K562 (cell line): ENCODE results near the gene SMARCD2. TPM values are rescaled to one million over a fixed set of nuclear protein-coding genes. Genes with fewer than 3 reads are reported as not detected.

ENCODE experiments used
- CC2D1A ChIP-seq: fragments of 450-650 bp; IDR thresholded peaks from 2 replicates; pipeline ENCODE4 v1.6.1; 2017; ENCODE audit warnings: mild to moderate bottlenecking
- ELF1 ChIP-seq: fragments of 200-800 bp; sonication (Bioruptor generic); IDR thresholded peaks from 2 replicates; pipeline ENCODE4 v1.6.1; 2016; ENCODE audit warnings: missing genetic modification characterization, missing compliant biosample characterization
- ETV1 ChIP-seq: fragments of 450-650 bp; conservative IDR thresholded peaks from 2 replicates; pipeline ENCODE4 v1.6.1; 2016; ENCODE audit warnings: missing genetic modification characterization, control low read depth, low read depth, missing compliant biosample characterization
- GATA2 ChIP-seq: sonication (generic); formaldehyde crosslinking; IDR thresholded peaks from 2 replicates; pipeline ENCODE4 v1.4.0; 2020; ENCODE audit warnings: mild to moderate bottlenecking, missing genetic modification reagents
- HDAC2 ChIP-seq: fragments of 450-650 bp; IDR thresholded peaks from 2 replicates; pipeline ENCODE4 v1.6.1; 2016; ENCODE audit warnings: mild to moderate bottlenecking
- HDAC6 ChIP-seq: IDR thresholded peaks from 2 replicates; pipeline ENCODE4 v1.6.1; 2012; ENCODE audit warnings: low read depth, mild to moderate bottlenecking, control low read depth, inconsistent platforms, low read length, moderate library complexity
- KAT7 ChIP-seq: sonication (generic); formaldehyde crosslinking; IDR thresholded peaks from 2 replicates; pipeline ENCODE4 v1.8.0; 2022; ENCODE audit warnings: missing genetic modification reagents, mild to moderate bottlenecking, borderline replicate concordance
- POLR2G ChIP-seq: fragments of 200-400 bp; formaldehyde crosslinking; IDR thresholded peaks from 2 replicates; pipeline ENCODE4 v1.6.1; 2017; ENCODE audit warnings: low read depth, mild to moderate bottlenecking, antibody characterized with exemption, low read length, moderate library complexity
- RAD21 ChIP-seq, 2 experiments: fragments of 250-450 bp in 1 of 2; fragments of 450-650 bp in 1 of 2; sonication (Bioruptor Pico) in 1 of 2; formaldehyde crosslinking in 1 of 2; IDR thresholded peaks in 1 of 2; conservative IDR thresholded peaks in 1 of 2; 2 replicates each; pipeline versions ENCODE4 v1.4.0 to v1.8.0; 2020 to 2022; ENCODE audit warnings: mild to moderate bottlenecking in 2 of 2, moderate library complexity in 1 of 2
- RFX5 ChIP-seq: IDR thresholded peaks from 2 replicates; pipeline ENCODE4 v1.6.1; 2011; ENCODE audit warnings: low read depth, mild to moderate bottlenecking, improper control_type of control experiment, low read length
- SOX6 ChIP-seq: fragments of 450-650 bp; IDR thresholded peaks from 2 replicates; pipeline ENCODE4 v1.6.1; 2014; ENCODE audit warnings: mild to moderate bottlenecking
- TEAD4 ChIP-seq, 2 experiments: sonication (generic) in 1 of 2; formaldehyde crosslinking in 1 of 2; IDR thresholded peaks; 2 replicates each; pipeline versions ENCODE4 v1.6.1 to v1.8.0; 2012 to 2022; ENCODE audit warnings: borderline replicate concordance in 1 of 2, inconsistent platforms in 1 of 2, low read length in 1 of 2, mild to moderate bottlenecking in 1 of 2, missing genetic modification reagents in 1 of 2
- TRIM28 ChIP-seq: fragments of 450-650 bp; IDR thresholded peaks from 2 replicates; pipeline ENCODE4 v1.6.1; 2017
- YBX1 ChIP-seq: fragments of 450-650 bp; IDR thresholded peaks from 2 replicates; pipeline ENCODE4 v1.7.1; 2016; ENCODE audit warnings: mild to moderate bottlenecking
- ZNF133 ChIP-seq: fragments of 250-450 bp; sonication (Bioruptor Pico); IDR thresholded peaks from 2 replicates; pipeline ENCODE4 v1.4.0; 2020; ENCODE audit warnings: mild to moderate bottlenecking
- ZNF695 ChIP-seq: fragments of 450-650 bp; formaldehyde crosslinking; IDR thresholded peaks from 2 replicates; pipeline ENCODE4 v1.4.0; 2020; ENCODE audit warnings: mild to moderate bottlenecking, moderate library complexity
- ZNF785 ChIP-seq: fragments of 250-450 bp; sonication (Bioruptor Pico); IDR thresholded peaks from 2 replicates; pipeline ENCODE4 v1.4.0; 2020; ENCODE audit warnings: mild to moderate bottlenecking
- polyA plus RNA-seq, 8 experiments: library from polyadenylated mRNA; depleted of rRNA in 4 of 8; stranded (reverse) in 5 of 8; unstranded in 3 of 8; fragments of >200 nt; fragmentation: Nextera tagmentation in 2 of 8; fragmentation: Illumina TruSeq in 1 of 8; extraction: Ambion mirVana in 2 of 8; extraction: Trizol in 1 of 8; gene quantifications; 2 replicates each; pipeline versions ENCODE4 v1.2.1 to v1.2.3, GENCODE V29; 2011 to 2014; ENCODE audit warnings: inconsistent platforms in 1 of 8, missing spikeins in 1 of 8
- total RNA-seq, 7 experiments: library from RNA; depleted of rRNA in 6 of 7; stranded (reverse); fragments of >200 nt in 6 of 7; fragmentation: Illumina TruSeq in 2 of 7; extraction: Trizol in 2 of 7; gene quantifications; 2 replicates each; pipeline versions ENCODE4 v1.2.1 to v1.2.3, GENCODE V29; 2011 to 2021; ENCODE audit warnings: low replicate concordance in 1 of 7
- TF ChIP-seq, protein P1 (sequence below), 2 experiments: fragments of 150-350 bp in 1 of 2; IDR thresholded peaks; 2 replicates each; pipeline ENCODE4 v1.6.1; 2012 to 2016; ENCODE audit warnings: low read depth in 2 of 2, low read length in 2 of 2, mild to moderate bottlenecking in 1 of 2, moderate library complexity in 1 of 2
- TF ChIP-seq, protein P2 (sequence below): fragments of 450-650 bp; IDR thresholded peaks from 2 replicates; pipeline ENCODE4 v1.6.1; 2018; ENCODE audit not compliant: partially characterized antibody

Gene SMARCD2
- total and polyA plus RNA-seq, 9 of the 15 experiments (the other 6 are each of a cell fraction or from before 2014, with no cell fraction given): 1.7 to 114 (median 90.3) TPM

DNA sequence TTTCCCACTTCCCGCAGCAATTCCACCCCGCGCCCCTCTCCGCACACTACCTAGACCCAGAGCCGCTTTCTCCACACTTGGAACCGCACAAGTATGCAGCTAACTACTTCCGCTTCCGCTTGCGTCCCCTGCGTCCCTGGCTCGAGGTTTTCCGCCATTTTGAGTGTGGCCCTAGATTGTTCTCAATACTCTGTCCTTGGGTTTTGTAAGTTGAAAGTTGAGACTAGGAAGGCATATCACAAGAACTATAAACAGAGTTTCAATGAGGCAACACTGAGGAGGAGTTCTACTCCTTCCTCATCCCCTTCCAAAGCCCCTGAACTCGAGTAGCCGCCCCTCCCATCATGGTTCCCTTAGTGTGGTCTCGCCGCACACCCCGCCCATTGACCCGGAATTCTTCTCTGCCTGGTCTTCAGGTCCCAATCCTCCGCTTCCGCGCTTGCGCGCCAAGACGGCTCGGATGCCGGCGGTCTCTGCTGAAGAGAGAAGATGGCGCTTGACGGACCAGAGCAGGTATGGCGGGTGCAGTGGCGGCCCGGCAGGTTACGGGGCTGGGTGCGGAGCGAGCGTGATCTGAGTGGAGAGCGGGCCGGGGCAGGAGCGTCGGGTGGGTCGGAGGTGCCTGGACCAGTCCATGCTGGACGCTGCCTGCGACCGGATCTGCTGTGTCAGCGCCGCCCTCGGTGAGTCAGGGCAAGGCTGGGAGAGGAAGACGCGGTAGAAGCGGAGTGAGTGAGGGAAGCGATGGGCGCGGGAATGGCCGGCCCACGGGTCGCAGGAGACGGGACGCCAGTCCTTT is 15.3 kb downstream of the SMARCD2 start, which contains the start of the genes FTSJ3 and PSMC5 (continued):
- TF ChIP-seq, protein P1, sequence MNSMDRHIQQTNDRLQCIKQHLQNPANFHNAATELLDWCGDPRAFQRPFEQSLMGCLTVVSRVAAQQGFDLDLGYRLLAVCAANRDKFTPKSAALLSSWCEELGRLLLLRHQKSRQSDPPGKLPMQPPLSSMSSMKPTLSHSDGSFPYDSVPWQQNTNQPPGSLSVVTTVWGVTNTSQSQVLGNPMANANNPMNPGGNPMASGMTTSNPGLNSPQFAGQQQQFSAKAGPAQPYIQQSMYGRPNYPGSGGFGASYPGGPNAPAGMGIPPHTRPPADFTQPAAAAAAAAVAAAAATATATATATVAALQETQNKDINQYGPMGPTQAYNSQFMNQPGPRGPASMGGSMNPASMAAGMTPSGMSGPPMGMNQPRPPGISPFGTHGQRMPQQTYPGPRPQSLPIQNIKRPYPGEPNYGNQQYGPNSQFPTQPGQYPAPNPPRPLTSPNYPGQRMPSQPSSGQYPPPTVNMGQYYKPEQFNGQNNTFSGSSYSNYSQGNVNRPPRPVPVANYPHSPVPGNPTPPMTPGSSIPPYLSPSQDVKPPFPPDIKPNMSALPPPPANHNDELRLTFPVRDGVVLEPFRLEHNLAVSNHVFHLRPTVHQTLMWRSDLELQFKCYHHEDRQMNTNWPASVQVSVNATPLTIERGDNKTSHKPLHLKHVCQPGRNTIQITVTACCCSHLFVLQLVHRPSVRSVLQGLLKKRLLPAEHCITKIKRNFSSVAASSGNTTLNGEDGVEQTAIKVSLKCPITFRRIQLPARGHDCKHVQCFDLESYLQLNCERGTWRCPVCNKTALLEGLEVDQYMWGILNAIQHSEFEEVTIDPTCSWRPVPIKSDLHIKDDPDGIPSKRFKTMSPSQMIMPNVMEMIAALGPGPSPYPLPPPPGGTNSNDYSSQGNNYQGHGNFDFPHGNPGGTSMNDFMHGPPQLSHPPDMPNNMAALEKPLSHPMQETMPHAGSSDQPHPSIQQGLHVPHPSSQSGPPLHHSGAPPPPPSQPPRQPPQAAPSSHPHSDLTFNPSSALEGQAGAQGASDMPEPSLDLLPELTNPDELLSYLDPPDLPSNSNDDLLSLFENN (IDR thresholded peaks at IDR 0.05; ENCODE audit: low read depth in 2 of 2, low read length in 2 of 2): 0 out of 4 replicates have a peak, but pooled peaks of 1 of the 2 experiments have one; percentile 8
- no peak for TF ChIP-seq ZNF785 (CRISPR knock-in tag)
- TF ChIP-seq ELF1: peak; percentile 94
- peak; percentile 25 to 32; a peak in 1 of 4 replicates for TF ChIP-seq RAD21 (CRISPR knock-in tag; conservative IDR thresholded peaks at IDR 0.05 in 1 of 2, IDR thresholded peaks at IDR 0.05 in 1 of 2)
- peak; percentile 98 for TF ChIP-seq KAT7 (CRISPR knock-in tag)
- TF ChIP-seq GATA2 (CRISPR knock-in tag): no peak
- TF ChIP-seq TEAD4 (IDR thresholded peaks at IDR 0.05; ENCODE audit: low read length): peak; percentile 58; the same call in 1 of the 2 replicates
- no peak for TF ChIP-seq TEAD4 (CRISPR knock-in tag; IDR thresholded peaks at IDR 0.05; ENCODE audit: borderline replicate concordance)
- TF ChIP-seq RFX5: no peak
- no peak for TF ChIP-seq ZNF133 (CRISPR knock-in tag)
- no peak for TF ChIP-seq HDAC6
- TF ChIP-seq, protein P2, sequence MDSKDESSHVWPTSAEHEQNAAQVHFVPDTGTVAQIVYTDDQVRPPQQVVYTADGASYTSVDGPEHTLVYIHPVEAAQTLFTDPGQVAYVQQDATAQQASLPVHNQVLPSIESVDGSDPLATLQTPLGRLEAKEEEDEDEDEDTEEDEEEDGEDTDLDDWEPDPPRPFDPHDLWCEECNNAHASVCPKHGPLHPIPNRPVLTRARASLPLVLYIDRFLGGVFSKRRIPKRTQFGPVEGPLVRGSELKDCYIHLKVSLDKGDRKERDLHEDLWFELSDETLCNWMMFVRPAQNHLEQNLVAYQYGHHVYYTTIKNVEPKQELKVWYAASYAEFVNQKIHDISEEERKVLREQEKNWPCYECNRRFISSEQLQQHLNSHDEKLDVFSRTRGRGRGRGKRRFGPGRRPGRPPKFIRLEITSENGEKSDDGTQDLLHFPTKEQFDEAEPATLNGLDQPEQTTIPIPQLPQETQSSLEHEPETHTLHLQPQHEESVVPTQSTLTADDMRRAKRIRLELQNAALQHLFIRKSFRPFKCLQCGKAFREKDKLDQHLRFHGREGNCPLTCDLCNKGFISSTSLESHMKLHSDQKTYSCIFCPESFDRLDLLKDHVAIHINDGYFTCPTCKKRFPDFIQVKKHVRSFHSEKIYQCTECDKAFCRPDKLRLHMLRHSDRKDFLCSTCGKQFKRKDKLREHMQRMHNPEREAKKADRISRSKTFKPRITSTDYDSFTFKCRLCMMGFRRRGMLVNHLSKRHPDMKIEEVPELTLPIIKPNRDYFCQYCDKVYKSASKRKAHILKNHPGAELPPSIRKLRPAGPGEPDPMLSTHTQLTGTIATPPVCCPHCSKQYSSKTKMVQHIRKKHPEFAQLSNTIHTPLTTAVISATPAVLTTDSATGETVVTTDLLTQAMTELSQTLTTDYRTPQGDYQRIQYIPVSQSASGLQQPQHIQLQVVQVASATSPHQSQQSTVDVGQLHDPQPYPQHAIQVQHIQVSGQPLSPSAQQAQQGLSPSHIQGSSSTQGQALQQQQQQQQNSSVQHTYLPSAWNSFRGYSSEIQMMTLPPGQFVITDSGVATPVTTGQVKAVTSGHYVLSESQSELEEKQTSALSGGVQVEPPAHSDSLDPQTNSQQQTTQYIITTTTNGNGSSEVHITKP: peak; percentile 66
- TF ChIP-seq ETV1 (tag): peak; percentile 94
- TF ChIP-seq POLR2G: peak; percentile 98
- TF ChIP-seq HDAC2: peak; percentile 50; the same call in 1 of the 2 replicates
- TF ChIP-seq TRIM28: no peak
- no peak for TF ChIP-seq CC2D1A
- TF ChIP-seq YBX1: no peak
- TF ChIP-seq SOX6: peak; percentile 20; the same call in 1 of the 2 replicates
- TF ChIP-seq ZNF695: no peak
